ENCODE results near the gene RTBDN.

Gene RTBDN

DNA sequence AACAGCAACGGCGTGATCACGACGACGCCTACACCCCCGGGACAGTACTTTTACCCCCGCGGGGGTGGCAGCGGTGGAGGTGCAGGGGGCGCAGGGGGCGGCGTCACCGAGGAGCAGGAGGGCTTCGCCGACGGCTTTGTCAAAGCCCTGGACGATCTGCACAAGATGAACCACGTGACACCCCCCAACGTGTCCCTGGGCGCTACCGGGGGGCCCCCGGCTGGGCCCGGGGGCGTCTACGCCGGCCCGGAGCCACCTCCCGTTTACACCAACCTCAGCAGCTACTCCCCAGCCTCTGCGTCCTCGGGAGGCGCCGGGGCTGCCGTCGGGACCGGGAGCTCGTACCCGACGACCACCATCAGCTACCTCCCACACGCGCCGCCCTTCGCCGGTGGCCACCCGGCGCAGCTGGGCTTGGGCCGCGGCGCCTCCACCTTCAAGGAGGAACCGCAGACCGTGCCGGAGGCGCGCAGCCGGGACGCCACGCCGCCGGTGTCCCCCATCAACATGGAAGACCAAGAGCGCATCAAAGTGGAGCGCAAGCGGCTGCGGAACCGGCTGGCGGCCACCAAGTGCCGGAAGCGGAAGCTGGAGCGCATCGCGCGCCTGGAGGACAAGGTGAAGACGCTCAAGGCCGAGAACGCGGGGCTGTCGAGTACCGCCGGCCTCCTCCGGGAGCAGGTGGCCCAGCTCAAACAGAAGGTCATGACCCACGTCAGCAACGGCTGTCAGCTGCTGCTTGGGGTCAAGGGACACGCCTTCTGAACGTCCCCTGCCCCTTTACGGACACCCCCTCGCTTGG is 42.1 kb downstream of the RTBDN start:
- DNase-seq (ENCODE audit: low spot score), result peak; percentile 76

GRCh38 chr19:12791345-12792050 is 42.9 kb downstream of the RTBDN start, which contains the start of gene JUNB:
Gene JUNB (plus strand): TSS chr19:12791486. CDS start chr19:12791772, 286 bp downstream.
- DNase-seq (ENCODE audit: low spot score), result peak; percentile 98

- DNase-seq (ENCODE audit: low spot score), result no peak
These were observed 43.6 kb downstream of the RTBDN start for GRCh38 chr19:12790628-12791344.

GRCh38 chr19:12789904-12790619 is 44.3 kb downstream of the RTBDN start:
- peak; percentile 91 for DNase-seq (ENCODE audit: low spot score)

- DNase-seq (ENCODE audit: low spot score), result no peak
These were observed 45.1 kb downstream of the RTBDN start for GRCh38 chr19:12789098-12789903.

DNA sequence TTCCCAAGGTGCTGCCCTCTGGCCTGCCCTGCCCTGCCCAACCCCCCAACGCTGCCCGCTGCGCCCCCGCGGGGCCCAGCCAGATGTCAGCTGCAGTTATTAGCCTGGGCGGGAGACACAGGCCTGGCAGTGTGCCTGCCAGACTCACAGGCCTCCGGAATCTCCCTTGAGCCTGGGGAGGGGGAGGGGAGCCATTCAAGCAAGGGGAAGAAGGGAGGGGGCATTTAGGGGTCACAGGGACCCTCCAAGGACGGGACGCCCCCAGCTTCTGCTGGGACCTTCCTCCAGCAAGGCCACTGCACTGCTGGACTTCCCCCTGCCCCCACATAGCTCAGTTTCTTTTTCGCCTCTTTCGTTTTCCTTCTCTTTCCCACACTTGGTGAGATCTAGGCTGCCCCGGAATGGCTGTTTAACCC is 45.7 kb downstream of the RTBDN start:
- peak; percentile 37 for DNase-seq (ENCODE audit: low spot score)

DNA sequence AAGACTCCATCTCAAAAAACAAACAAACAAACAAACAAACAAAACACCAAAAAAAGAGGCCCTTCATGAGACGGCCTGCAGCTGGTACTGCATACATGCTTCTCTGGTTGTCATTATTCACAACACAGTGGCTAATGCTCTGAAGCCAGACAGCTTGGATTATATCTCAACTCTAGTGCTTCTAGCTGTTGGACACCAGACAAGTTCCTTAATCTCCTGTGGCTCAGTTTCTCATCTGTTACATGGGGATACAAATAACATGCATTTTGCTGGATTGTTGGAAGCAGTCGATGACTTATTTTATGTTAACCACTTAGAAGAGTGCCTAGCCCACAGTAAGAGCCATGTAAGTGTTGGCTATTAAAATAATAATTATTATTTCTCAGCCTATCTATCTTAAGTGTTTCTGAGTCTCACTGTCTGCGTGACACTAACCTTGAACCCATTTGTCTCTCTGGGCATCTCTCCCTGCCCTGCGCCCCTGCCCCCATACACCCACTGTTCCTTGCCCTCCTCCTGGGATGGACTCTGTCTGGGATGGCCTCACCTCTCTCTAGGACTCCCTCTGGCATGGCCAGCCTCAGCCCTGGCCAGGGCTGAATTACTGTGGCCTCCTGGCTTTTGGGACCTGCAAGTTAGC is 46.2 kb downstream of the RTBDN start:
- no peak for DNase-seq (ENCODE audit: low spot score)

DNA sequence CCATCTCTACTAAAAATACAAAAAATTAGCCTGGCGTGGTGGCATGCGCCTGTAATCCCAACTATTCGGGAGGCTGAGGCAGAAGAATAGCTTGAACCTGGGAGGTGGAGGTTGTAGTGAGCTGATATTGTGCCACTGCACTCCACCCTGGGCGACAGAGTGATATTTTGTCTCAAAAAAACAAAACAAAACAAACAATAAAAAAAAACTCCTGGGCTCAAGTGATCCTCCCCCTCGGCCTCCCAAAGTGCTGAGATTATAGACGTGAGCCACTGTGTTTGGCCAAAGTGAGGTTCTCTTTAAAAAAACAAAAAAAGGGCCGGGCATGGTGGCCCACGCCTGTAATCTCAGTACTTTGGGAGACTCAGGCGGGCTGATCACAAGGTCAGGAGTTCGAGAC is 46.9 kb downstream of the RTBDN start:
- no peak for DNase-seq (ENCODE audit: low spot score)

DNA sequence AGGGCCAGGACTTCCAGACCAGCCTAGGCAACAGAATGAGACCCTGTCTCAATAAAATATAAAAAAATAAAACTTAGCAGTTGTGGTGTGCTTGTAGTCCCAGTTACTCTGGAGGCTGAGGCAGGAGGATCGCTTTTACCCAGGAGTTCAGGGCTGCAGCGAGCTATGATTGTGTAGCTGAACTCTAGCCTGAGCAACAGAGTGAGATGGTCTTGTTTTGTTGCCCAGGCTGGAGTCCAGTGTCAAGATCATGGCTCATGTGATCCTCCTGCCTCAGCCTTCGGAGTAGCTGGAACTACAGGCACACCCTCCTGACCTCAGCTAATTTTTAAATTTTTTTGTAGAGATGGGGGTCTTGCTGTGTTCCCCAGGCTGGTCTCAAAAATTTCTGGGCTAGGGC is 47.4 kb downstream of the RTBDN start:
- DNase-seq (ENCODE audit: low spot score), result no peak

GRCh38 chr19:12786141-12786870 is 48.1 kb downstream of the RTBDN start:
- DNase-seq (ENCODE audit: low spot score), result no peak

- no peak for DNase-seq (ENCODE audit: low spot score)
These were observed 48.8 kb downstream of the RTBDN start for GRCh38 chr19:12785431-12786031.

DNA sequence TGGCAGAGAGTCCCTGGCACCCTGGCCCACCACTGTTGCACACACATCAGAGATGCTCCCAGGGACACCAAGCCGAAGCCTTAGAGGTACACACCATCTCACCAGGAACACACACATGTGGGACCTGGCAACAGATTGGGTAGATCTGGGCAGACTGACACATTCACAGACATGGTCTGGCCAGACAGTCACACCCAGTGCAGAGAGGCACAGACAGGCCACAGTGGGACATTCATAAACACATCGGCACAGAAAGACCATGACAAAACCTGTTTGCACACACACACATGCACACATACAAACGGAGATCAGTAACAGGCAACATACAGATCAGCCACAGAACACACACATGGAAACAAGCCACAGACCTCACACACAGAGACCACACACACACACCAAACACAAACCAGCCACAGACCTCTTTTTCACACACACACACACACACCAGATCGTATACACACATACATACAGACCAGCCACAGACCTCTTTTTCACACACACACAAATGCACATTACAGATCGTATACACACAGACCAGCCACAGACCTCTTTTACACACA is 49.4 kb downstream of the RTBDN start:
- DNase-seq (ENCODE audit: low spot score), result peak; percentile 37

GRCh38 chr19:12784394-12784870 is 49.9 kb downstream of the RTBDN start:
- peak; percentile 34 for DNase-seq (ENCODE audit: low spot score)

DNA sequence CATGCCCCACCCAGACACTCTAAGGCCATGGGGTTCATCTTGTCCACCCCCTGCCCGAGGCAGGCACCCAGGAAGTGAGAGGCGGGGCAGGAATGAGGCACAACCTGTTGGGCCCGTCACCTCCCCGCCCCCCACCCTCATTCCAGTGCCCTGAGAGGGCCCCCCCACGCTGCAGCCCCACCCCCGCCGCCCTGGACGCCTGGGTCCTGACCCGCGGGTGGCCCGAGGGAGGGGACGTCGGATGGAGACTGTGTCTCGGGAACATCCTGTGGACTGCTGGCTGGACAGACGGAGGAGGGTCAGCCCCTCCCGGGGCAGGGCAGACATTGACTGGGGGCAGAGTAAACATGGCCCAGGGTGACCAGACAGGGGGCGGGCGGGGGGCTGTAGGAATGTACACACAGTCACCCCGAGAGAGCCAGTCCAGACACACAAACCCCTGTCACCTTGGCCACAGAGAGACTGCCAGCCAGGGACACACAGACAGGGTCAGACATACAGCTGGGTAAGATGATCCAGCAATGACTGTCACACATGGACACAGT is 50.5 kb downstream of the RTBDN start:
- DNase-seq (ENCODE audit: low spot score), result no peak

DNA sequence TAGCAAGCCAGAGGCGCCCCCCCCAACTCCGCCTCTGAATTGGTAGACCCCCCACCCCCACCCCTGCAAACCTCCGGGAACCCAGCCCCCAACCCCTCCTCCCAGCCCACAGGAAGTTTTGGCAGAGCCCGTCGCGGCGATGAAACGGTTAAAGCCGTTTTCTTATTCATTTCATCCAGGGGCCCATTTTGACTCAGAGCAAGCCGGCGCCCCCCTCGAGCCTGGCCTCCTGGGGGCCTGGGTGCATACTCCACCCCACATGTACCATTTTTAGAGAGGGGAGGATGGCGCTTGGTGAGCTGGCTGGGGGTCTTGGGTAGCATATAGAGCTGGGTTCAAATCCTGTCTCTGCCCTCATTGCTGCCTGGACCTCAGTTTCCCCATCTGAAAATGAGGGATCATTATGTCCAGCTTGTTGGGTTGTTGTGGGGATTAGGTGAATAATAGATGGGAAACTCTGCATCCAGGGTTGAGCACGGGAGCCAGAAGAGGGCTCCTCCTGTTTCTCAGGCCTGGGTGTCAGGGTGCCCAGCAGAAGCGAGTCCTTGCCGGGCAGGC is 51.0 kb downstream of the RTBDN start:
- no peak for DNase-seq (ENCODE audit: low spot score)

- peak; percentile 93 for DNase-seq (ENCODE audit: low spot score)
These were observed 51.7 kb downstream of the RTBDN start for GRCh38 chr19:12782424-12783290.

DNA sequence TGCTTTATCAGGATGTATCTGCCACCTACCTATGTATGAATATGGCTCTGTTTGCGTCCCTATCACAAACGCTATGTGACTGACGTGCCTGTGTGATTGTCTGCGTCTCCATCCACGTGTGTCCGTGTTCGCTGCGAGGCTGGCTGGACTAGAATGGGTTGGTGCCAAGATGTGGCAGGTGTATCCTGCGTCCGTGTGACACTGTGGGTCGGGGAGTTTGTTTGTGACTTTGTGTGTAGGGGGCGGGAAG is 52.3 kb downstream of the RTBDN start:
- DNase-seq (ENCODE audit: low spot score), result no peak

Data from CD4-positive, alpha-beta T cell treated with Interleukin-6 at 100 ng/mL for 8 hours (primary cell).